ENCODE results near the gene CLUH. TPM values are rescaled to one million over a fixed set of nuclear protein-coding genes. Genes with fewer than 3 reads are reported as not detected.
"Not testable (repeated sequence)": the region's sequence is repeated elsewhere in the genome, so short reads cannot be mapped to it uniquely, and the experiment has no call there.

CLUH gene
- total RNA-seq, 2 donors from 2014 or later = 36.3 to 65.4 TPM

- Histone ChIP-seq H3K27me3 (replicated peaks; ENCODE audit: insufficient read depth) (no peaks in the 10 kb centered on the region), H3K4me3 (no peak overlapping the region), H3K36me3 (peaks cover 26% of the 10 kb centered on the region), H3K4me1 (ENCODE audit: control insufficient read depth in 1 of 2, low read depth in 2 of 2) (peaks cover 9 to 20% of the 10 kb centered on the region in 2 donors), H3K9me3 (no peaks in the 10 kb centered on the region), H3K27ac (no peak overlapping the region)
- no peak for DNase-seq (ENCODE audit: low spot score)
- no peak for TF ChIP-seq CTCF (IDR thresholded peaks at IDR 0.05)
- ATAC-seq (ENCODE audit: insufficient number of reproducible peaks, low FRiP score, low read depth) = no peak
Observed at GRCh38 chr17:2683912-2684311, 27.7 kb downstream of the CLUH start.

GRCh38 chr17:2682176-2682938 is 29.2 kb downstream of the CLUH start:
- no peak for TF ChIP-seq CTCF (IDR thresholded peaks at IDR 0.05)
- H3K27ac ChIP-seq = no peak overlapping the region
- no peaks in the 10 kb centered on the region for H3K27me3 ChIP-seq (replicated peaks; ENCODE audit: insufficient read depth)
- H3K4me1 ChIP-seq (ENCODE audit: control insufficient read depth in 1 of 2, low read depth in 2 of 2) = peaks cover 9 to 17% of the 10 kb centered on the region in 2 donors
- no peak overlapping the region for H3K4me3 ChIP-seq
- H3K9me3 ChIP-seq = no peaks in the 10 kb centered on the region
- ATAC-seq (ENCODE audit: insufficient number of reproducible peaks, low FRiP score, low read depth) = no peak
- H3K36me3 ChIP-seq = peaks cover 30% of the 10 kb centered on the region
- DNase-seq (ENCODE audit: low spot score) = no peak

GRCh38 chr17:2681650-2682049 is 29.9 kb downstream of the CLUH start:
- Histone ChIP-seq H3K4me3 (no peak overlapping the region), H3K4me1 (ENCODE audit: control insufficient read depth in 1 of 2, low read depth in 2 of 2) (peaks cover 5 to 11% of the 10 kb centered on the region in 2 donors), H3K36me3 (peaks cover 33% of the 10 kb centered on the region), H3K9me3 (no peaks in the 10 kb centered on the region), H3K27me3 (replicated peaks; ENCODE audit: insufficient read depth) (no peaks in the 10 kb centered on the region), H3K27ac (no peak overlapping the region)
- no peak for ATAC-seq (ENCODE audit: insufficient number of reproducible peaks, low FRiP score, low read depth)
- TF ChIP-seq CTCF (IDR thresholded peaks at IDR 0.05) = no peak
- no peak for DNase-seq (ENCODE audit: low spot score)

- H3K4me3 ChIP-seq = no peak overlapping the region
- DNase-seq (ENCODE audit: low spot score) (no peak), ATAC-seq (ENCODE audit: insufficient number of reproducible peaks, low FRiP score, low read depth) (no peak)
- peaks cover 33% of the 10 kb centered on the region for H3K36me3 ChIP-seq
- no peak overlapping the region for H3K27ac ChIP-seq
- H3K27me3 ChIP-seq (replicated peaks; ENCODE audit: insufficient read depth) = no peaks in the 10 kb centered on the region
- H3K9me3 ChIP-seq = no peaks in the 10 kb centered on the region
- H3K4me1 ChIP-seq (ENCODE audit: control insufficient read depth in 1 of 2, low read depth in 2 of 2) = peaks cover 3 to 4% of the 10 kb centered on the region in 2 donors
- TF ChIP-seq CTCF (IDR thresholded peaks at IDR 0.05) = no peak
Observed at GRCh38 chr17:2680961-2681360, 30.6 kb downstream of the CLUH start.

GRCh38 chr17:2679247-2679646 is 32.3 kb downstream of the CLUH start:
- not testable (repeated sequence) for DNase-seq (ENCODE audit: low spot score); H3K4me3 ChIP-seq; ATAC-seq (ENCODE audit: insufficient number of reproducible peaks, low FRiP score, low read depth); H3K27me3 ChIP-seq (replicated peaks; ENCODE audit: insufficient read depth); H3K27ac ChIP-seq; H3K4me1 ChIP-seq (ENCODE audit: control insufficient read depth in 1 of 2, low read depth in 2 of 2); H3K9me3 ChIP-seq
- peaks cover 33% of the 10 kb centered on the region for H3K36me3 ChIP-seq

GRCh38 chr17:2672026-2672425 is 39.5 kb downstream of the CLUH start:
- DNase-seq (ENCODE audit: low spot score) (no peak), ATAC-seq (ENCODE audit: insufficient number of reproducible peaks, low FRiP score, low read depth) (no peak)
- no peaks in the 10 kb centered on the region for H3K9me3 ChIP-seq
- peaks cover 51% of the 10 kb centered on the region for H3K36me3 ChIP-seq
- H3K27ac ChIP-seq = no peak overlapping the region
- no peaks in the 10 kb centered on the region for H3K27me3 ChIP-seq (replicated peaks; ENCODE audit: insufficient read depth)
- no peaks in the 10 kb centered on the region for H3K4me1 ChIP-seq (ENCODE audit: control insufficient read depth in 1 of 2, low read depth in 2 of 2)
- TF ChIP-seq CTCF (IDR thresholded peaks at IDR 0.05) = no peak
- no peak overlapping the region for H3K4me3 ChIP-seq

- not testable (repeated sequence) for H3K27ac ChIP-seq; ATAC-seq (ENCODE audit: insufficient number of reproducible peaks, low FRiP score, low read depth); H3K4me3 ChIP-seq; DNase-seq (ENCODE audit: low spot score); H3K27me3 ChIP-seq (replicated peaks; ENCODE audit: insufficient read depth); H3K9me3 ChIP-seq; H3K36me3 ChIP-seq
- peaks cover 9 to 24% of the 10 kb centered on the region in 2 donors for H3K4me1 ChIP-seq (ENCODE audit: control insufficient read depth in 1 of 2, low read depth in 2 of 2)
Observed at GRCh38 chr17:2660410-2660809, 51.2 kb downstream of the CLUH start.

GRCh38 chr17:2659337-2659736 is 52.2 kb downstream of the CLUH start:
- ATAC-seq (ENCODE audit: insufficient number of reproducible peaks, low FRiP score, low read depth); H3K9me3 ChIP-seq; H3K27ac ChIP-seq; H3K27me3 ChIP-seq (replicated peaks; ENCODE audit: insufficient read depth); DNase-seq (ENCODE audit: low spot score); H3K36me3 ChIP-seq; H3K4me3 ChIP-seq: not testable (repeated sequence)
- peaks cover 9 to 24% of the 10 kb centered on the region in 2 donors for H3K4me1 ChIP-seq (ENCODE audit: control insufficient read depth in 1 of 2, low read depth in 2 of 2)

All from thoracic aorta (tissue), 2 donors.